HG02678 (cell line): ENCODE measurements around the gene A4GALT.

Experiments used
- ATAC-seq: cut with Tn5 transposase; IDR thresholded peaks from one replicate; pipeline ENCODE4 v1.9.1; 2021; ENCODE audit warnings: mild to moderate bottlenecking, moderate library complexity; ENCODE audit not compliant: unreplicated experiment

A4GALT gene

DNA sequence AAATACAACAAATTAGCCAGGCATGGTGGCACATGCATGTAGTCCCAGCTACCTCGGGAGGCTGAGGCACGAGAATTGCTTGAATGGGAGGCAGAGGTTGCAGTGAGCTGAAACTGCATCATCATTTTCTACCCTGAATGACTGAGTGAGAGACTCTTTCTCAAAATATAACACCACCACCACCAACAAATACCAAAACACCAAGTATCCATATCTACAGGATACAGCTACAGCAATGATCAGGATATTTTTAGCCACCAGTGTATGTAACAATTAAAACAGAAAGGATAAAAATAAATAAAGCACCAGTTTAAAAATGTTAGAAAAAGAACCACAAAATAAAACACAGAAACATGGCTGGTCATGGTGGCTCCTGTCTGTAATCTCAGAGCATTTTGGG lies 13.2 kb downstream of the A4GALT start:
- ATAC-seq: no peak

DNA sequence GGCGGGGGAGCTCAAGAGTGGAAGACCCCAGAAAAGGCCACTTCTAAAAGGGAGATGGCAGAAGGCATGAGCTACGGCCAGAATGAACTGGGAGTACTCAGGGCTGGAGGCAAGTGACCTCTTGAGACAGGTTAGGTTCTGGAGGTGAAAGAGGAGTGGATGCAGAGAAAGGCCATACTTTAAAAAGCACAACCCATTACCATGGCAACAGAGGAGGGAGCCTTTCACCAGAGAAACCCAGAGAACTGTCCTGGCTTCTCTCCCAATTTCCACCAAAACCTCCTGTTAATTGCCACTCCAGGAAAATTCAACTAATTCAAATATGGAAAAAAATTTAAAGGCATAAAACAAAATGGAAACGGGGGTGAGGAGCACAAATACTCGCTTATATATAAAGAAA lies 15.8 kb downstream of the A4GALT start:
- no peak for ATAC-seq

DNA sequence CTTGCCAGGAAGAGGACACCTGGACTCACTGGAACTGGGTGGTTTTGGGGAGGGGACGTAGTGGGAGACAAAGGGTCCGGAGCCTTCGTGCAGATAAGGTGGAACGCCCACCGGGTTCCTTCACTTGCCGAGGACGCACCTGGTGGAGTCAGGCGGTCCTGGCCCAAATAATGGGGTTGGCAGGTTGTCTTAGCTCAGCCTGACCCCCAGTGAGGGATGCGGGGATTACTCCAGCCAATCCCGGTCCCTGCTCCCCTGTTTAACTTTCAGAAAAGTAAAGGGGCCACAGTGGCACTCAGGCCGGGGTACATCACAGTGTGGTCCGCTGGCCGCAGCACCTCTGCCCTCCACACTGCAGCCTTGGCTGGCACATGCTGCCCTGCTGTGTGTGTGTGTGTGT lies 18.0 kb downstream of the A4GALT start:
- ATAC-seq: no peak

- ATAC-seq: no peak
These were observed 19.0 kb downstream of the A4GALT start for GRCh38 chr22:42701694-42702093.

DNA sequence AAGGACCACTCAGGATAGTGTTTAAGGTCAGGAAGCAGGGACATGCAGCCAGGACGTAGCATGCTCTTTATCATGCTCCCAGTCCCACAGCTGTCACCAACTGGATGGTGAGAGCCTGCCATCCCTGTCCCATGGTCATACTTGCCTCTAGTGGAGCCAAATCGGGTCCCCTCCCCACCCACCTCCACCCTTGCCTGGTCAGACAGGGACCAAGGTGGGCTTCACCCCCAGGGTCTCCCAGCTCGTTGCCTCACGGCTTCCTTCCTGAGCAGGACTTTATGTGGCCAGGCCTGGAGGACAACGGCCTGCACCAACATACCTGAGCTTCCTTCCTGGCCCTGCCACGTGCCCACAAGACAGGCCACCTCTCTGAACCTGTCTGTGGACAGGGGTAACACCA lies 19.8 kb downstream of the A4GALT start:
- ATAC-seq: no peak

- ATAC-seq: no peak
These were observed 20.3 kb downstream of the A4GALT start for GRCh38 chr22:42700355-42700754.

- ATAC-seq: no peak
These were observed 20.7 kb downstream of the A4GALT start for GRCh38 chr22:42699976-42700352.

DNA sequence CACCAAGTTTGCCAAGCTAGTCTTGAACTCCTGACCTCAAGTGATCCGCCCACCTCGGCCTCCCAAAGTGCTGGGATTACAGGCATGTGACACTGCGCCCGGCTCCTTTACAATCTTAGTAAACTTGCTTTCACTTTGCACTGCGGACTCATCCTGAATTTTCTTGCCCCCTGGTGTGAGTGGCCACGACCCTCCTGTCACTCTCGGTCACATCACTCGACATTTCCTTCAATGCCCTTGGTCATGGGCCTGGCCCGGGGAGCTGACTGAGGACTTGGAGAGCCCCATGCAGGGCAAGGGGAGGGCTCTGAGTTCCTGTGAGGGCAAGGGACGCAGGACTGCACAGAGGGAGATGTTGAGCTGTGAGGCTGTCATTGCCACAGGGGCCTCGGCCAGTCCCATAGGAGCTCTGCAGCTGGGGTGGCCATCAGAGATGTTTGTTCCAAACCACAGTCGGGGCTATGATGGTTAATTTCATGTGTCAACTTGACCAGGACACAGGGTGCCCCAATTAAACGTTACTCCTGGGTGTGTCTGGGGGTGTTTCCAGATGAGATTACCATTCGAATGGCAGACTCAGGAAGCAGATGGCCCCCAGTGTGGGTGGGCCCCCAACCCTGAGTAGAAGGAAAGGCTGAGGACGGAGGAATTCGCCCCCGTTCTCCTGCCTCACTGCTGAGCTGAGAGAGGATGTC lies 21.2 kb downstream of the A4GALT start:
- no peak for ATAC-seq

GRCh38 chr22:42697542-42698013 lies 23.1 kb downstream of the A4GALT start:
- ATAC-seq: no peak

DNA sequence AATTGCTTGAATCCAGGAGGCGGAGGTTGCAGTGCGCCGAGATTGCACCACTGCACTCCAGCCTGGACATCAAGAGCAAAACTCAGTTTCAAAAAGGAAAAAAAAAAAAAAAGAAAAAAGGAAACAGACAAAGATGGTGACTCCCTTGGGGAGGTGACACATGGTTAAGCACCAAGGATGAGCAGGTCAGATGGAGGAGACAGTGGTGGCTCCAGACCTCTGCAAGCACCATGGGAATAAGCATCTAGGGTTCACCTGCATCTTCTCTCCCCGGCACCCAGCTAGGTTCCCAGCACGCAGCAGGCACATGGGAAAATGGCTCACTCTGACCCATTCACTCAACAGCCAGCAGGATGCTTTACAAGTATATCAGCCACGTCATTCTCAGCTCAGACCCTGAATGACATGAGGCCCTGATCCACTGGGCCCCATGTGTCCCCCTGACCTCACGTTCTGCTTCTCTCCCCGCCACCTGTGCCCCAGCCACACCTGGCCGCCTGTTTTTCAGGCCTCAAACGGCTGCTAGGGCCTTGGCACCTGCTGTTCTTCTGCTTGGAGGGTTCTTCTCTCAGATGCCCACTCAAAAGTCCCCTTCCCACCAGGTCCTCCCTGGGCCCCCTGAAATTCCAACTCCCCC lies 24.2 kb downstream of the A4GALT start:
- ATAC-seq: no peak

- no peak for ATAC-seq
These were observed 25.4 kb downstream of the A4GALT start for GRCh38 chr22:42695294-42695693.

GRCh38 chr22:42693763-42694683 lies 26.6 kb downstream of the A4GALT start:
- no peak for ATAC-seq

- no peak for ATAC-seq
These were observed 27.5 kb downstream of the A4GALT start for GRCh38 chr22:42693055-42693762.

DNA sequence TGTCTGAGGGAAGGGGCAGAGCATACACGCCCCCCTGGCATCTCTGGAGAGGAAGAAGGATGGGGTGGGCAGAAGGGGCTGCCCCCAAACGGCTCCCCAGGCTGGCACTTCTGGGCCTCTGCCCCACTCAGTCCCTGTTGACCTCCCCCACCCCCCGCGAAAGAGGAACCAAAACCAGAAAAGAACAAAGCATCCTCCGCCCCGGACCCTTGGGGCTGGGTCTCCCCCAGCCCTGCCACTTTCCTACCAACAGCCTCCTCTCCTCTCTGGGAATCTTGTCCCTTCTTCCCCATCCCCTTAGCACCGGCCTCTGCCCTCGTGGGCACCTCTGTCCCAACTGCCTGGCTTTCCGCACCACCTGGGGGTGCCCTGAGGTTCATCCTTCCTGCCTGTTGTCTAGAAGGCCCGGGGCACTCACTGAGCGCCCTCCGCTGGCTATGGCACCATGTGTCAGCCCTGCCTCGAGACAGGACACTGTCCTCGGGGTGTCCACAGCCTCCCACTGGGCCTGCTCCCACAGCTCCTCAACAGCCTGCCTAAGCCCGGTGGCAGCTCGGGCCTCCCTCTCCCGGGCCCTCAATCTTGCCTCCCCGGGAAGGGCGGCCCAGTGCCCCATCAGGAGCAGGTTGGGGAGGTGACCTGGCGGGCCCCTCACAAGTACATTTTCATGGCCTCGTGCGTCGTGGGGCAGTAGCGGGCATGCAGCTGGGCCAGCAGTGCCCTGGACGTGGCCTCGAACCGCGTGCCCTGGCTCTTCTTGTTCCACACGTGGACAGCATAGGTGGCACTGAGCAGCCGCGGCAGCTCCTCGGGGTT lies 28.2 kb downstream of the A4GALT start:
- ATAC-seq: no peak

DNA sequence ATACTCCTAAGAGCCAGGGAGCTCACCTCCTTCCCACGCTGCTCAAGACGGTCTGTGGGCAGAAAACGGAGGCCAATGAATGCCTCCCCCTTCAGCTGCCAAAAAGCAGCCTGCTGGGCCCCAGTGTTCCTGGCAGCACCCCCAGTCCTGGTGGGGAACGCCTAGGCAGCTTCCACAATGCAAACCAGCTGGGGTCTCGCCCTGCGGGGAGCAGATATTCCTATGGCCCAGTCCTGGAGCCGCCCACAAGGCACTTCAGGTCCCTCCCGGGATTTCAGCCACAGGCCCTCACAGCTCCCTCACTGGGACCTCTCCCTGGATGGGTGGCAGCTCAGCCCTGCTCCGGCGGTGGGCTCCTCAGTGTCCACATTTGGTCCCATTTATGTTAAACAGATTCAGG lies 29.2 kb downstream of the A4GALT start:
- no peak for ATAC-seq

DNA sequence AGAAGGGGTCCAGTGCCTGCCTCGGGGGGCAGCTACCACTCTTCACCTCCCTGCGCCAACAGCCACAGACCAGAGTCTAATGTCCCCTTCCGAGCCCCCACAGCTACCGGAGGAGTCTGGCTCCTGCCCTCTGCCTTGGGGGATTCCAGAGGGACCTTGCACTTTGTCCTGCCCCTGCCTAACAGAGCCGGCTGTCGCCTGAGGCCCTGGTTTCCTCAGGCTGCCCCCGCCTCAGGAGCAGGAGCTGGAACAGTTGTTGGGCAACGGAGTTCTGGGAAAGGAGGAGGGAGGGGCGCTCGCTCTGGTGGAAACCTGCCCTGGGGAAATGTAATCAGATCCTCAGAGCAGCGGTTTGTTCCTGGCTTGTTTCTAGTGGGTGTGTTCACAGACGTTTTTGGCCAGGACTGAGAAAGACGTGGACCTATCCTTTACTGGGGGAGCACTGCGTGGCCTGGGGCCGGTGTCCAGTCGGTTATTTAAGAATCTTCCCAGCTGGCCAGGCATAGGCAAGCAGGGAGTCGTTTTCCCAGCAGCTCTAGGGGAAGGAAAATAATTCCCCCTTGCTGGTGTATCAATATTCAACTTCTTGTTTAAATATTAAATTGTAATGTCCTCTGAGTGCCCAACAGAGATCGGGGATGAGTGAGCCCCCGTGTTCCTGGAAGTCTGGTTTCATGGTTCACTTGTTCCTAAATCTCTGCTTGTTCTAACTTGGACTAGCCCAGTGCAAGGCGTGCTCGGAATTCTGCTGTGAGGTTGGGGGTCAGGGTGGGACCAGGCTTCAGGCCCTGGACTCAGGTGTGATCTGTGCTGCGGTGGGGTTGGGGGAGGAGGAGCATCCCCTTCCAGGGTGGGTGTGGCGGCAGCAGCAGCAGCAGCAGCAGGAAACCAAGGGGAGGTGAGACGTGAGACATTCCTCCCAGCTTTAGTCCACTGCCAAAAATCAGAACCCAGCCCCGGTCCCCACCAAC lies 32.1 kb downstream of the A4GALT start:
- no peak for ATAC-seq

GRCh38 chr22:42686756-42687491 lies 33.7 kb downstream of the A4GALT start:
- no peak for ATAC-seq

GRCh38 chr22:42685941-42686653 lies 34.6 kb downstream of the A4GALT start:
- no peak for ATAC-seq
